H1 (cell line): ENCODE results near the gene ATOH8. TPM values are rescaled to one million over a fixed set of nuclear protein-coding genes. Genes with fewer than 3 reads are reported as not detected.

Source experiments
- CTCF ChIA-PET: fragments of 300-600 bp; sonication (Branson Sonifier 250); formaldehyde crosslinking; loops from one replicate; lab custom pipeline; 2021; ENCODE audit not compliant: partially characterized antibody; lab: Charles Lee
- POLR2A ChIA-PET: fragments of 300-600 bp; sonication (Branson Sonifier 250); formaldehyde crosslinking; loops from one replicate; lab custom pipeline; 2021; ENCODE audit warnings: inconsistent platforms; ENCODE audit not compliant: partially characterized antibody; lab: Charles Lee
- DNase-seq, 2 experiments: peaks; one replicate each; pipeline versions ENCODE4 v3.0.0 to v3.0.0-alpha.2; 2010 to 2022; ENCODE audit warnings: low spot score in 2 of 2, low read depth in 1 of 2, mixed read lengths in 1 of 2
- FAIRE-seq: peaks from 2 replicates; lab custom pipeline; 2011; peaks lifted over from hg19 to GRCh38; lab: Jason Lieb, UNC
- H2AFZ ChIP-seq: 2 replicates; pipeline ENCODE4 v1.8.1; 2012; ENCODE audit warnings: low read length, inconsistent platforms
- H2AK5ac ChIP-seq: 2 replicates; pipeline ENCODE4 v1.6.1; 2013; ENCODE audit warnings: low read depth, low read length
- H2BK120ac ChIP-seq: replicated peaks from 2 replicates; pipeline ENCODE3; 2013; ENCODE audit warnings: low read depth, low read length, inconsistent platforms
- H2BK12ac ChIP-seq: 2 replicates; pipeline ENCODE4 v1.6.1; 2013; ENCODE audit warnings: low read depth, low read length
- H2BK15ac ChIP-seq: 2 replicates; pipeline ENCODE4 v1.6.1; 2013; ENCODE audit warnings: low read length
- H2BK20ac ChIP-seq: 2 replicates; pipeline ENCODE4 v1.6.1; 2013; ENCODE audit warnings: low read length
- H2BK5ac ChIP-seq: 2 replicates; pipeline ENCODE4 v1.6.1; 2013; ENCODE audit warnings: low read depth, low read length
- H3K14ac ChIP-seq: 2 replicates; pipeline ENCODE4 v1.6.1; 2013; ENCODE audit warnings: inconsistent platforms; ENCODE audit not compliant: insufficient read length
- H3K18ac ChIP-seq: 2 replicates; pipeline ENCODE4 v1.6.1; 2013; ENCODE audit warnings: low read length; ENCODE audit errors: extremely low read depth
- H3K23ac ChIP-seq: 2 replicates; pipeline ENCODE4 v1.6.1; 2013; ENCODE audit warnings: inconsistent platforms; ENCODE audit not compliant: insufficient read length
- H3K23me2 ChIP-seq: 2 replicates; pipeline ENCODE4 v1.6.1; 2013; ENCODE audit warnings: low read depth, low read length
- H3K27ac ChIP-seq: 2 replicates; pipeline ENCODE4 v1.6.1; 2011; ENCODE audit warnings: low read depth, low read length, inconsistent platforms
- H3K27me3 ChIP-seq, 4 experiments: replicated peaks in 1 of 4; 1 replicate in 1 of 4; 2 replicates in 3 of 4; pipeline versions ENCODE4 v1.6.1 to v1.8.1; 2011 to 2013; ENCODE audit warnings: low read length in 3 of 4, mild to moderate bottlenecking in 3 of 4, inconsistent platforms in 2 of 4, mixed read lengths in 2 of 4, moderate library complexity in 1 of 4; ENCODE audit not compliant: control insufficient read depth in 3 of 4, insufficient read depth in 3 of 4; ENCODE audit errors: extremely low read depth in 1 of 4
- H3K36me3 ChIP-seq, 4 experiments: 2 replicates each; pipeline versions ENCODE4 v1.6.1 to v1.8.1; 2011 to 2013; ENCODE audit warnings: mild to moderate bottlenecking in 4 of 4, low read length in 3 of 4, moderate library complexity in 2 of 4, control low read depth in 1 of 4, inconsistent platforms in 1 of 4; ENCODE audit not compliant: insufficient read depth in 4 of 4, control insufficient read depth in 2 of 4
- H3K4ac ChIP-seq: replicated peaks from 2 replicates; pipeline ENCODE3; 2013; ENCODE audit warnings: low read length, low read depth, mixed read lengths, inconsistent platforms; ENCODE audit not compliant: insufficient read length
- H3K4me1 ChIP-seq, 4 experiments: replicated peaks in 1 of 4; 1 replicate in 1 of 4; 2 replicates in 3 of 4; pipeline versions ENCODE4 v1.6.1 to v1.8.1; 2011 to 2013; ENCODE audit warnings: low read length in 3 of 4, inconsistent platforms in 2 of 4, mixed read lengths in 1 of 4; ENCODE audit not compliant: insufficient read depth in 4 of 4, control insufficient read depth in 3 of 4
- H3K4me2 ChIP-seq, 2 experiments: 2 replicates each; pipeline versions ENCODE4 v1.6.1 to v1.8.1; 2011 to 2013; ENCODE audit warnings: low read depth in 2 of 2, low read length in 2 of 2, control low read depth in 1 of 2, inconsistent platforms in 1 of 2, mild to moderate bottlenecking in 1 of 2; ENCODE audit not compliant: insufficient read depth in 1 of 2
- H3K4me3 ChIP-seq, 4 experiments: fragments of 200-600, 300-600 bp in 1 of 4; sonication (generic), shearing (Covaris generic), sonication (Bioruptor Twin) in 1 of 4; 2 replicates each; pipeline versions ENCODE4 v1.5.1 to v1.8.1; 2011 to 2016; ENCODE audit warnings: low read length in 4 of 4, low read depth in 3 of 4, control low read depth in 2 of 4, inconsistent platforms in 2 of 4, mild to moderate bottlenecking in 2 of 4, mixed read lengths in 1 of 4, moderate library complexity in 1 of 4; ENCODE audit not compliant: insufficient read depth in 2 of 4; ENCODE audit errors: extremely low read depth in 1 of 4
- H3K56ac ChIP-seq: replicated peaks from 2 replicates; pipeline ENCODE3; 2013; ENCODE audit warnings: low read depth, mild to moderate bottlenecking, mixed read lengths, low read length, inconsistent platforms; ENCODE audit not compliant: insufficient read length
- H3K79me1 ChIP-seq: 2 replicates; pipeline ENCODE4 v1.6.1; 2013; ENCODE audit warnings: low read depth, low read length, control low read depth
- H3K79me2 ChIP-seq, 2 experiments: 2 replicates each; pipeline versions ENCODE4 v1.6.1 to v1.8.1; 2012 to 2013; ENCODE audit warnings: low read length in 2 of 2, mild to moderate bottlenecking in 2 of 2, inconsistent platforms in 1 of 2; ENCODE audit not compliant: insufficient read depth in 2 of 2, control insufficient read depth in 1 of 2
- H3K9ac ChIP-seq, 4 experiments: replicated peaks in 1 of 4; 1 replicate in 1 of 4; 2 replicates in 3 of 4; pipeline versions ENCODE4 v1.6.1 to v1.8.1; 2011 to 2013; ENCODE audit warnings: low read depth in 3 of 4, low read length in 3 of 4, control low read depth in 2 of 4, mild to moderate bottlenecking in 2 of 4, moderate library complexity in 2 of 4, inconsistent platforms in 1 of 4; ENCODE audit errors: extremely low read depth in 1 of 4
- H3K9me3 ChIP-seq, 2 experiments: 2 replicates each; pipeline versions ENCODE4 v1.6.1 to v1.8.1; 2012 to 2013; ENCODE audit warnings: mild to moderate bottlenecking in 2 of 2, moderate library complexity in 2 of 2, control low read depth in 1 of 2, inconsistent platforms in 1 of 2, low read depth in 1 of 2, low read length in 1 of 2, mixed read lengths in 1 of 2; ENCODE audit not compliant: insufficient read depth in 2 of 2
- H4K20me1 ChIP-seq, 2 experiments: replicated peaks in 1 of 2; 2 replicates each; pipeline versions ENCODE3 to v1.8.1; 2011 to 2013; ENCODE audit warnings: inconsistent platforms in 2 of 2, low read length in 2 of 2, mild to moderate bottlenecking in 1 of 2; ENCODE audit not compliant: insufficient read depth in 2 of 2, control insufficient read depth in 1 of 2
- H4K5ac ChIP-seq: 2 replicates; pipeline ENCODE4 v1.6.1; 2013; ENCODE audit warnings: low read length, low read depth, mixed read lengths, inconsistent platforms; ENCODE audit not compliant: insufficient read length
- H4K8ac ChIP-seq: 2 replicates; pipeline ENCODE4 v1.8.0; 2013; ENCODE audit warnings: mild to moderate bottlenecking, moderate library complexity, low read length, inconsistent platforms; ENCODE audit not compliant: insufficient read depth; ENCODE audit errors: extremely low read depth
- H4K91ac ChIP-seq: replicated peaks from 2 replicates; pipeline ENCODE3; 2013; ENCODE audit warnings: low read length, mixed read lengths, inconsistent platforms; ENCODE audit not compliant: insufficient read length
- HDAC6 ChIP-seq: IDR thresholded peaks from one replicate; pipeline ENCODE4 v1.7.1; 2012; ENCODE audit warnings: low read depth, mild to moderate bottlenecking, inconsistent platforms, low read length, moderate library complexity
- TBP ChIP-seq: IDR thresholded peaks from 2 replicates; pipeline ENCODE4 v1.6.1; 2011; ENCODE audit warnings: low read depth, low read length, improper control_type of control experiment
- WGBS, 2 experiments: shearing (Covaris generic) in 1 of 2; methylation state at CpG; one replicate each; pipeline versions ENCODE4 v1.1.6 to v1.1.7; 2013 to 2015; ENCODE audit warnings: low lambda C conversion rate in 2 of 2, mixed read lengths in 2 of 2, inconsistent platforms in 1 of 2, low coverage in 1 of 2, missing lambda C conversion rate in 1 of 2; ENCODE audit not compliant: insufficient replicate concordance in 2 of 2, insufficient coverage in 1 of 2, insufficient read length in 1 of 2; ENCODE audit errors: extremely low coverage in 1 of 2, missing lambda C conversion rate in 1 of 2; 5-methylcytosine and 5-hydroxymethylcytosine counted together
- polyA plus RNA-seq, 7 experiments: library from polyadenylated mRNA; depleted of rRNA in 3 of 7; stranded (reverse) in 5 of 7; unstranded in 2 of 7; fragments of >200 nt in 5 of 7; fragments of 200-250 nt in 2 of 7; gene quantifications; 1 replicate in 5 of 7; 2 replicates in 1 of 7; 4 replicates in 1 of 7; pipeline versions ENCODE4 v1.2.1 to v1.2.3, GENCODE V29; 2011 to 2013; ENCODE audit warnings: missing spikeins in 2 of 7, mixed read lengths in 2 of 7
- total RNA-seq: library from RNA; stranded (reverse); fragmentation: NEBNext Ultra II Directional; extraction: Animal tissue kit (Norgen Biotek cat#: 25700); gene quantifications from 2 replicates; pipeline ENCODE4 v1.2.1, GENCODE V29; 2021

Gene ATOH8
- total and polyA plus RNA-seq, 2 of the 8 experiments (the other 6 are each of a cell fraction or from before 2014, with no cell fraction given), result 0.50 to 0.53 TPM

- H2BK5ac ChIP-seq, result no peak overlapping the region
- H3K18ac ChIP-seq, result no peak overlapping the region
- no peak overlapping the region for H3K56ac ChIP-seq
- DNase-seq, result no peak
- no peaks in the 10 kb centered on the region for H3K36me3 ChIP-seq
- no peak overlapping the region for H3K4me2 ChIP-seq
- no peak overlapping the region for H3K23ac ChIP-seq
- ChIA-PET POLR2A (no interaction called here), CTCF (interaction anchor here (1.0 to 38.6 kb wide), 4 partner anchors 10 to 49 kb away, joined by 3 to 986 read pairs (median 32); partner anchors contain the start of gene ATOH8)
- H3K4me1 ChIP-seq, result no peaks in the 10 kb centered on the region; a peak in 1 of 7 replicates
- H3K23me2 ChIP-seq, result no peaks in the 10 kb centered on the region
- H3K4ac ChIP-seq, result no peak overlapping the region
- H3K14ac ChIP-seq, result no peak overlapping the region
- H4K8ac ChIP-seq, result no peak overlapping the region
- no peak overlapping the region for H4K91ac ChIP-seq
- no peak overlapping the region for H2AK5ac ChIP-seq
- no peak overlapping the region for H2BK120ac ChIP-seq
- H3K9me3 ChIP-seq, result no peaks in the 10 kb centered on the region
- H2BK20ac ChIP-seq, result no peak overlapping the region
- H2BK15ac ChIP-seq, result no peak overlapping the region
- FAIRE-seq, result no peak
- H3K9ac ChIP-seq, result no peak overlapping the region
- 92% methylated on average over 4 of the region's 4 CpGs; no CpG with 5 or more reads in 1 of the 2 experiments for WGBS, 2 experiments
- no peak overlapping the region for H3K4me3 ChIP-seq
- H3K79me2 ChIP-seq, result no peaks in the 10 kb centered on the region
- H3K27me3 ChIP-seq, result no peaks in the 10 kb centered on the region; a peak in 1 of 7 replicates
- H4K5ac ChIP-seq, result no peak overlapping the region
- H3K27ac ChIP-seq, result no peak overlapping the region
- no peaks in the 10 kb centered on the region for H4K20me1 ChIP-seq
- no peak overlapping the region for H2AFZ ChIP-seq
- no peaks in the 10 kb centered on the region for H3K79me1 ChIP-seq
- H2BK12ac ChIP-seq, result no peak overlapping the region
- TF ChIP-seq TBP (no peak), HDAC6 (no peak)
These were observed 39.8 kb downstream of the ATOH8 start for GRCh38 chr2:85793584-85793983.
